Body of pancreas (tissue), 4 donors: ENCODE results near the gene LRRC4. TPM values are rescaled to one million over a fixed set of nuclear protein-coding genes. Genes with fewer than 3 reads are reported as not detected.

Source experiments
- ATAC-seq: fragments of 150-250 bp; one replicate; pipeline ENCODE4 v1.9.1; 2016
- DNase-seq, 4 donors: peaks; one replicate each; pipeline ENCODE4 v3.0.0-alpha.2; 2019
- H3K27ac ChIP-seq, 4 donors: fragments of 200-600 bp; sonication (generic); 1 replicate in 3 of 4; 2 replicates in 1 of 4; pipeline versions ENCODE4 v1.5.1 to v1.6.1; 2016 to 2019; ENCODE audit warnings: mild to moderate bottlenecking in 1 of 4, mixed read lengths in 1 of 4, moderate library complexity in 1 of 4
- H3K27me3 ChIP-seq, 2 donors: fragments of 200-600 bp; sonication (generic); one replicate each; pipeline ENCODE4 v1.6.0; 2016; ENCODE audit warnings: mild to moderate bottlenecking in 1 of 2
- H3K36me3 ChIP-seq, 2 donors: fragments of 200-600 bp; sonication (generic); replicated peaks in 1 of 2; 2 replicates each; pipeline ENCODE4 v1.5.1; 2016; ENCODE audit warnings: low read depth in 2 of 2; ENCODE audit not compliant: insufficient read depth in 1 of 2
- H3K4me1 ChIP-seq: fragments of 200-600 bp; sonication (generic); one replicate; pipeline ENCODE4 v1.6.0; 2016
- H3K4me3 ChIP-seq, 2 donors: fragments of 200-600 bp; sonication (generic); 1 replicate in 1 of 2; 2 replicates in 1 of 2; pipeline ENCODE4 v1.5.1; 2016 to 2019
- H3K9me3 ChIP-seq, 3 donors: fragments of 200-600 bp; sonication (generic); 1 replicate in 2 of 3; 2 replicates in 1 of 3; pipeline ENCODE4 v1.5.1; 2016
- CTCF ChIP-seq, 7 experiments: fragments of 450-650 bp in 4 of 7; fragments of 200-600 bp in 3 of 7; sonication (generic) in 3 of 7; IDR thresholded peaks; one replicate each; pipeline ENCODE4 v1.5.1; 2016 to 2019; ENCODE audit warnings: antibody characterized with exemption in 7 of 7
- POLR2A ChIP-seq, 3 donors: fragments of 450-650 bp; IDR thresholded peaks; one replicate each; pipeline ENCODE4 v1.6.1; 2016; ENCODE audit warnings: antibody characterized with exemption in 3 of 3, mild to moderate bottlenecking in 2 of 3
- WGBS, 2 donors: methylation state at CpG; one replicate each; pipeline ENCODE4 v1.1.5; 2017; 5-methylcytosine and 5-hydroxymethylcytosine counted together
- intact Hi-C: fragments of 100-400 bp; cut with DNase I; formaldehyde crosslinking; loops from one replicate; pipeline ENCODE4 v1.15.1; 2023
- total RNA-seq, 2 donors: library from RNA; depleted of rRNA; stranded (reverse); fragments of >200 nt; gene quantifications; one replicate each; pipeline ENCODE4 v1.1.0, GENCODE V29; 2016

LRRC4 gene
- total RNA-seq, 2 donors from 2014 or later: under 0.01 to 0.33 TPM

DNA sequence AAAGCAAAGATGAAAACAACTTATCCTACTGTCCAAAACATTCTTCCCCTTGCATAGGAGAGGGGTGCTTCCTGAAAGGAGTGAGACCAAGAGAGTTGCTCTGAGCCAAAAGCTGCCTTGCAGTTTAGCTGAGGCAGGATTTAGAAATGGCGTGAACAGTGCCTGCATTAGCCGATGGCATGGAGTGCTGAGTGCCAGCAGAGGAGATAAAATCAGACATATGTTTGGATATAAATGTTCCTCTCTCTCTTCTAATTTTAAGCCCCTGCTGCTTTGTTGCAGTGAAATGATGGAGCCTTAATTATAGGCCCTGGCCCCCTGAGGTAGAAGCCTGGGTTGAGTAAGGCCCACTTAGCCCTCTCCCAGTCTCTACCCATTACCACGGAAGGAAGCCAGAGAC, 7.1 kb downstream of the LRRC4 start:
- TF ChIP-seq CTCF (IDR thresholded peaks at IDR 0.05) (no peak), POLR2A (IDR thresholded peaks at IDR 0.05) (no peak)
- H3K27ac ChIP-seq: no peak overlapping the region
- peaks cover 7% of the 10 kb centered on the region for H3K4me1 ChIP-seq
- no peak overlapping the region for H3K4me3 ChIP-seq
- intact Hi-C loops: no loop called here
- ATAC-seq (no peak), DNase-seq (no peak)
- no peaks in the 10 kb centered on the region for H3K9me3 ChIP-seq
- peaks cover 0 to 3% of the 10 kb centered on the region in 2 donors for H3K36me3 ChIP-seq
- WGBS, 2 donors: 78 to 87% methylated on average over 3 of the region's 3 CpGs
- no peaks in the 10 kb centered on the region for H3K27me3 ChIP-seq

GRCh38 chr7:128022631-128023532, 8.4 kb downstream of the LRRC4 start:
- Histone ChIP-seq H3K27me3 (no peaks in the 10 kb centered on the region), H3K27ac (no peak overlapping the region), H3K36me3 (peaks cover 0 to 3% of the 10 kb centered on the region in 2 donors), H3K4me1 (peaks cover 15% of the 10 kb centered on the region), H3K9me3 (no peaks in the 10 kb centered on the region), H3K4me3 (no peak overlapping the region)
- DNase-seq (no peak), ATAC-seq (no peak)
- intact Hi-C loops: no loop called here
- TF ChIP-seq CTCF (IDR thresholded peaks at IDR 0.05) (no peak), POLR2A (IDR thresholded peaks at IDR 0.05) (no peak)
- WGBS, 2 donors: 79 to 89% methylated on average over 6 of the region's 6 CpGs

DNA sequence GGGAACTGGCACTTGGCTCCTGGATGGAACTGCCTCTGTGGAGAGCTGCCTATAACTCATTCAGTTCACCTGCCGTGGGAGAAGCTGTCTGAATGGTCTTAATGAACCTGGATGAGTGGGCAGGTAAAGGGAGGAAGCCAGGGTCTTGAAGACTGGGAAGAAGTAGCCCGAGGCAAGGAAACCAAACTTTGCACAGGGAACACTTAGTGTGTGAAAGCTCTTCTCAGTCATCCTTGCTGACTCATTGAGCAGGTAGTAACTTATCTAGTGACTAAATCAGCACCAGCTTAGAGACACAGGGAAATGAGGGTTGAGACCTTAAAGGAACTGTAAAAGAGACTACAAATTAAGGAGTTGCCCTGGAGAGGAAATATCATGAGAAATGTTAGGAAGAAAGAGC, 9.9 kb downstream of the LRRC4 start:
- no peak overlapping the region for H3K27ac ChIP-seq
- ATAC-seq (no peak), DNase-seq (no peak)
- H3K4me3 ChIP-seq: no peak overlapping the region
- peaks cover 0 to 3% of the 10 kb centered on the region in 2 donors for H3K36me3 ChIP-seq
- no peaks in the 10 kb centered on the region for H3K27me3 ChIP-seq
- no peaks in the 10 kb centered on the region for H3K9me3 ChIP-seq
- peaks cover 28% of the 10 kb centered on the region for H3K4me1 ChIP-seq
- intact Hi-C loops: no loop called here
- 88 to 98% methylated on average over 2 of the region's 2 CpGs for WGBS, 2 donors
- TF ChIP-seq CTCF (IDR thresholded peaks at IDR 0.05) (no peak), POLR2A (IDR thresholded peaks at IDR 0.05) (no peak)

DNA sequence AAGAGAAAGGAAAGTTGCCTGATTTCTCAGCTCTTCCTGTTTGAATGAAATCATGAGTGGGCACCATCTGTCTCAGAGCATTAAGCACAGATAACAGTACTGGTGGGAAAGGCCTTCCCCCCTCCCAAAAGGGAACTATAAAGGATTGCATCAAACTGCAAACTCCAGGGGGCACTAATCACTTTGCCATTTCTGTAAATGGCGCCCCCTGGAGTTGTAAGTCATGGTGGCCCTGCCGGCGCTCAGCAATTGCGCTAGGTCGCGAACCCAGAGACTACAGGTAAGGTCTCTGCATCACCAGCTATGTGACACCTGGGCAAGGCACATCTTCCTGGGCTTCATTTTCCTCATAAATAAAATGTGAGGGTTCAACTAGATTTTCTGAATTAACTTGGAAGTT, 11.1 kb downstream of the LRRC4 start:
- H3K27ac ChIP-seq: no peak overlapping the region
- 93 to 95% methylated on average over 6 of the region's 6 CpGs for WGBS, 2 donors
- intact Hi-C loops: no loop called here
- no peaks in the 10 kb centered on the region for H3K27me3 ChIP-seq
- H3K36me3 ChIP-seq: peaks cover 0 to 3% of the 10 kb centered on the region in 2 donors
- H3K4me1 ChIP-seq: peaks cover 29% of the 10 kb centered on the region
- no peak for ATAC-seq
- H3K4me3 ChIP-seq: no peak overlapping the region
- TF ChIP-seq POLR2A (IDR thresholded peaks at IDR 0.05): no peak
- peak in 3 of 7 experiments; percentile 7 to 17 (median 17) for TF ChIP-seq CTCF (IDR thresholded peaks at IDR 0.05)
- DNase-seq: no peak
- no peaks in the 10 kb centered on the region for H3K9me3 ChIP-seq
